Ecto neural progenitor cell (in vitro differentiated cells): ENCODE measurements around the gene NOL8.

ENCODE experiments used
- DNase-seq: peaks from one replicate; pipeline ENCODE4 v3.0.0-alpha.2; 2018; ENCODE audit warnings: low spot score

The NOL8 gene

GRCh38 chr9:92263131-92263530, 62.0 kb downstream of the NOL8 start:
- no peak for DNase-seq

- no peak for DNase-seq
Measured at GRCh38 chr9:92257327-92257726, 67.8 kb downstream of the NOL8 start.

DNA sequence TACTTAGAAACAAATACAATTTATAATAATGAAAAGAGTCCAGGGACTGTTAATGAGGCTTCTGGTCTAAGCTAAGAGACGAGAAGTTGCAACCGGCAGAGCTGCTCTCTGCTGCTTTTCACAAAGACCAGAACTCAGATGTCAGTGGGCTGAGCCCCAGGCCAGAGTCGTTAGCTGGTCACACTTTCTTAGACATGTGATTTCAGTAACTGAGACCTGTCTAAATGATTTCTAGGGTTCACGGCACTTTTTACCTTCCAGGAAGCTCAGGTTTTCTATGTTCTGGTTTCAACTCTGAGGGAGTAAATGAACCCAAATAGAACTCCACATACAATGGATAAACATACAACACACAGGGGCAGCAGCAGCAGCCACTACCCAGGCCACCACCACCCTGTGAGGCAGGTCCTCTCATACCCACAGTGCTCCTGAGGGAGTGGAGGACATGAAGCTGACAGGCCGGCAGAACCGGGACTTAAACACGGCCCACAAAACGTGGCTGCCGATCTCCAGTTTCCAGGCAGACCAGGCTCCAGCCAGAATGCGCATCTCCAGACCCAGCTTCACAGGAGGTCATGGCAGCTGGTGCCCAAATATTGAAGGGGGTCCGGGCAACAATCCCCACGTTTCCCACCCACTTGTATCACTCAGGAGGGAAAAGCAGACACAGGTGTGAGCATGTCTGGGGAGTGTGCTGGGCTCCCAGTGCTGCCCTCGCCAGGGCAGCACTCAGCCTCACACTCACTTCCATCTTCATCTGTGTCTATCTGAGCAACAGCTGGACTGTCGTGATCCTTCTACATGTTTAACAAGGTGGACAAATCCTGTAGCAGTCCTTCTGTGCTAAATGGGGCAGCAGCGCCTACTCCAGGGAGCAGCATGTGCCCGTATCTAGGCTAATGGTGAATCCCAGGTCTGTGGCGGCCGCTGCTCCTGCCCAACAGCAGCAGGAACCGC, 70.5 kb downstream of the NOL8 start:
- no peak for DNase-seq

- no peak for DNase-seq
Measured at GRCh38 chr9:92253656-92254055, 71.5 kb downstream of the NOL8 start.

DNA sequence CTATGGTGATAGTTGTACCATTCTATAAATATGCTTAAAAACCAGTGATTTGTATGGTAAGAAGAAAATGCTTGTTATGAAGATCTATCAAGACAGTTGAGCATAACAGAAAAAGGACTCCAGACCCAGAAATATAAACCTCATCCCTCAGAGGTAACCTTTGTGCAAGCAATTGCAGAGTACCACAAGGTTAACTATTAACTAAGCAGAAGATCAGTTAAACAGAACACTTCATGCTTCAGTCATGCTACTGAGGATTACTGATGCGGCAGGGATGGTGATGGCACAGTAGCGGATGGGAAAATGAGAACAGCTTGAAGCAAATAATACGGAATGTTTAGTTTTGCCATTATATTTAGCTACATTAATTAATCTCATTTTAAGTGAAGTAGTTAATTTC, 77.2 kb downstream of the NOL8 start:
- DNase-seq: no peak
